ENCODE results near the gene MAML3. TPM values are rescaled to one million over a fixed set of nuclear protein-coding genes. Genes with fewer than 3 reads are reported as not detected.

MAML3 gene
- total RNA-seq, 2 donors from 2014 or later: 29.2 to 32.2 TPM

- Mint-ChIP-seq H3K36me3 (ENCODE audit: low read depth) (peaks cover 36% of the 10 kb centered on the region), H3K27me3 (ENCODE audit: insufficient read depth) (no peaks in the 10 kb centered on the region), H3K27ac (no peak overlapping the region), H3K9me3 (no peaks in the 10 kb centered on the region), H3K4me1 (peaks cover 19% of the 10 kb centered on the region), H3K4me3 (no peak overlapping the region)
- H3K27ac ChIP-seq (ENCODE audit: low read depth, low read length): no peak overlapping the region
- peaks cover 4% of the 10 kb centered on the region for H3K4me1 ChIP-seq (ENCODE audit: control insufficient read depth, insufficient read depth, low read length)
- 96 to 100% methylated on average over 2 to 3 of the region's 3 CpGs for WGBS, 2 experiments (ENCODE audit: insufficient coverage in 1 of 2, insufficient read length in 1 of 2)
- H3K9me3 ChIP-seq (ENCODE audit: control insufficient read depth, low read length): no peaks in the 10 kb centered on the region
- H3K9ac ChIP-seq (ENCODE audit: extremely low read depth, low read length, poor library complexity, severe bottlenecking): no peak overlapping the region
- peaks cover 76% of the 10 kb centered on the region for H3K36me3 ChIP-seq (ENCODE audit: control insufficient read depth, insufficient read depth, low read length)
- DNase-seq: no peak
- TF ChIP-seq, protein P1, sequence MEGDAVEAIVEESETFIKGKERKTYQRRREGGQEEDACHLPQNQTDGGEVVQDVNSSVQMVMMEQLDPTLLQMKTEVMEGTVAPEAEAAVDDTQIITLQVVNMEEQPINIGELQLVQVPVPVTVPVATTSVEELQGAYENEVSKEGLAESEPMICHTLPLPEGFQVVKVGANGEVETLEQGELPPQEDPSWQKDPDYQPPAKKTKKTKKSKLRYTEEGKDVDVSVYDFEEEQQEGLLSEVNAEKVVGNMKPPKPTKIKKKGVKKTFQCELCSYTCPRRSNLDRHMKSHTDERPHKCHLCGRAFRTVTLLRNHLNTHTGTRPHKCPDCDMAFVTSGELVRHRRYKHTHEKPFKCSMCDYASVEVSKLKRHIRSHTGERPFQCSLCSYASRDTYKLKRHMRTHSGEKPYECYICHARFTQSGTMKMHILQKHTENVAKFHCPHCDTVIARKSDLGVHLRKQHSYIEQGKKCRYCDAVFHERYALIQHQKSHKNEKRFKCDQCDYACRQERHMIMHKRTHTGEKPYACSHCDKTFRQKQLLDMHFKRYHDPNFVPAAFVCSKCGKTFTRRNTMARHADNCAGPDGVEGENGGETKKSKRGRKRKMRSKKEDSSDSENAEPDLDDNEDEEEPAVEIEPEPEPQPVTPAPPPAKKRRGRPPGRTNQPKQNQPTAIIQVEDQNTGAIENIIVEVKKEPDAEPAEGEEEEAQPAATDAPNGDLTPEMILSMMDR (conservative IDR thresholded peaks at IDR 0.05): no peak
- no peak overlapping the region for H3K4me3 ChIP-seq (ENCODE audit: low read length)
- no peaks in the 10 kb centered on the region for H3K27me3 ChIP-seq (ENCODE audit: control insufficient read depth, insufficient read depth, low read length, poor library complexity, severe bottlenecking)
These were observed 427.4 kb downstream of the MAML3 start for GRCh38 chr4:139726615-139727014.

DNA sequence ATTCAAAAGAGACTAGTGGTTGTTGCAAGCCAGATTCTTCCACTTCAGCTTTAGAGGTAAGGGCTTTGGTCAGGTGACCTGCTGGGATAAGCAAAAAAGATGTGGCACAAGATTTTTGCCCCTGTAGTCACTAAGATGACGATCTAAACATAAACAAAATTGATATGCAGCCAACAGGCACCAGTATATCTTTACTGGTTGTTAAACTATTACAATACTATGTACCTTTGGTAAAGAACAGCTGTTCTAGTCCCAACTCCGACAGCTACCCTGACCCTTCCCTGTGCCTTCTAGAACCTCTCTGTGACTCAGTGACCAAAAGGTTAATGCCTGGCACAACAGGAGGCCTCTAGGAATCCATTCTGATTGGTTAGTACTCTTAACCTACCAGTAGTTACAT, 428.7 kb downstream of the MAML3 start:
- Histone ChIP-seq H3K27ac (ENCODE audit: low read depth, low read length) (no peak overlapping the region), H3K27me3 (ENCODE audit: control insufficient read depth, insufficient read depth, low read length, poor library complexity, severe bottlenecking) (no peaks in the 10 kb centered on the region), H3K4me3 (ENCODE audit: low read length) (no peak overlapping the region), H3K9ac (ENCODE audit: extremely low read depth, low read length, poor library complexity, severe bottlenecking) (no peak overlapping the region), H3K9me3 (ENCODE audit: control insufficient read depth, low read length) (no peaks in the 10 kb centered on the region), H3K4me1 (ENCODE audit: control insufficient read depth, insufficient read depth, low read length) (peaks cover 4% of the 10 kb centered on the region), H3K36me3 (ENCODE audit: control insufficient read depth, insufficient read depth, low read length) (peaks cover 88% of the 10 kb centered on the region)
- TF ChIP-seq, protein P1 (conservative IDR thresholded peaks at IDR 0.05): no peak
- no peak for DNase-seq
- peaks cover 19% of the 10 kb centered on the region for H3K4me1 Mint-ChIP-seq
- 96 to 100% methylated on average over 1 to 2 of the region's 2 CpGs for WGBS, 2 experiments (ENCODE audit: insufficient coverage in 1 of 2, insufficient read length in 1 of 2)
- H3K27me3 Mint-ChIP-seq (ENCODE audit: insufficient read depth): no peaks in the 10 kb centered on the region
- H3K4me3 Mint-ChIP-seq: no peak overlapping the region
- H3K36me3 Mint-ChIP-seq (ENCODE audit: low read depth): peaks cover 30% of the 10 kb centered on the region
- H3K9me3 Mint-ChIP-seq: no peaks in the 10 kb centered on the region
- no peak overlapping the region for H3K27ac Mint-ChIP-seq

DNA sequence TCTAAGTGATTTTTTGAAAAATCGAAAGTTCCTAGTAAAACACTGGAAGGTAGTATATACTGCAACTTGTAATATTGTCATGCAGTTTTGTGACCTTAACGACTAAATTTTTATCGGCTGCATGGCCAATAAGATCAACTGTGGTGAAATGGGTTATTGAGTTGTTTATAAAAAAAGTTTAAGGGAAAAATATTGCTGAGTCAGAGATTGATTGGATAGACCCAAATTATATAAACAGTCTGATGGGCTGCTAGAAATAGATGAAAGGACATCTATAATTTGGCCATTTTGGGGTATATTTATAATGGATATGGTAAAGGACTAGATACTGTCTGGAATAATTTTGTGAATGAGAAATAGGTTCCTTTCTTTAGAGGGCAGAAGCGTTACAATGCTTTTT, 432.2 kb downstream of the MAML3 start:
- Histone ChIP-seq H3K9me3 (ENCODE audit: control insufficient read depth, low read length) (no peaks in the 10 kb centered on the region), H3K27ac (ENCODE audit: low read depth, low read length) (no peak overlapping the region), H3K9ac (ENCODE audit: extremely low read depth, low read length, poor library complexity, severe bottlenecking) (no peak overlapping the region), H3K27me3 (ENCODE audit: control insufficient read depth, insufficient read depth, low read length, poor library complexity, severe bottlenecking) (no peaks in the 10 kb centered on the region), H3K4me1 (ENCODE audit: control insufficient read depth, insufficient read depth, low read length) (no peaks in the 10 kb centered on the region), H3K4me3 (ENCODE audit: low read length) (no peak overlapping the region), H3K36me3 (ENCODE audit: control insufficient read depth, insufficient read depth, low read length) (peaks cover 95% of the 10 kb centered on the region)
- H3K36me3 Mint-ChIP-seq (ENCODE audit: low read depth): peaks cover 37% of the 10 kb centered on the region
- H3K9me3 Mint-ChIP-seq: no peaks in the 10 kb centered on the region
- TF ChIP-seq, protein P1 (conservative IDR thresholded peaks at IDR 0.05): no peak
- WGBS, 2 experiments (ENCODE audit: insufficient coverage in 1 of 2, insufficient read length in 1 of 2): 64 to 70% methylated on average over 3 to 4 of the region's 4 CpGs
- H3K27me3 Mint-ChIP-seq (ENCODE audit: insufficient read depth): no peaks in the 10 kb centered on the region
- H3K4me1 Mint-ChIP-seq: peaks cover 13% of the 10 kb centered on the region
- no peak for DNase-seq
- no peak overlapping the region for H3K4me3 Mint-ChIP-seq
- H3K27ac Mint-ChIP-seq: no peak overlapping the region
